Activated CD4-positive, CD25-positive, alpha-beta regulatory T cell treated with anti-CD3 and anti-CD28 coated beads, Interleukin-2, amount 50 U/mL, for 72 hours (primary cell): Measurements from ENCODE around the gene CELSR3.

Experiments used
- DNase-seq: peaks from one replicate; pipeline ENCODE4 v3.0.0; 2021

Gene CELSR3

GRCh38 chr3:48656841-48657281 lies 5.8 kb downstream of the CELSR3 start:
- DNase-seq, result peak; percentile 52

- DNase-seq, result peak; percentile 85
Observed at GRCh38 chr3:48656061-48656840, 6.4 kb downstream of the CELSR3 start.

GRCh38 chr3:48655606-48656005 lies 7.1 kb downstream of the CELSR3 start:
- peak; percentile 41 for DNase-seq

- no peak for DNase-seq
Observed at GRCh38 chr3:48655063-48655462, 7.6 kb downstream of the CELSR3 start.

- no peak for DNase-seq
Observed at GRCh38 chr3:48652923-48653715, 9.6 kb downstream of the CELSR3 start.

GRCh38 chr3:48651771-48652170 lies 10.9 kb downstream of the CELSR3 start:
- no peak for DNase-seq

- no peak for DNase-seq
Observed at GRCh38 chr3:48650723-48651122, 12.0 kb downstream of the CELSR3 start.

GRCh38 chr3:48648188-48648850 lies 14.4 kb downstream of the CELSR3 start:
- no peak for DNase-seq

- no peak for DNase-seq
Observed at GRCh38 chr3:48647714-48648113, 15.0 kb downstream of the CELSR3 start.

- DNase-seq, result no peak
Observed at GRCh38 chr3:48644898-48645760, 17.6 kb downstream of the CELSR3 start.

- no peak for DNase-seq
Observed at GRCh38 chr3:48642605-48643004, 20.1 kb downstream of the CELSR3 start.

- no peak for DNase-seq
Observed at GRCh38 chr3:48641396-48641795, 21.3 kb downstream of the CELSR3 start.

GRCh38 chr3:48639944-48640606 lies 22.6 kb downstream of the CELSR3 start:
- DNase-seq, result no peak

- DNase-seq, result no peak
Observed at GRCh38 chr3:48637305-48637704, 25.4 kb downstream of the CELSR3 start.

- DNase-seq, result no peak
Observed at GRCh38 chr3:48636149-48636655, 26.5 kb downstream of the CELSR3 start.

- DNase-seq, result peak; percentile 95
Observed at GRCh38 chr3:48635222-48636021, 27.3 kb downstream of the CELSR3 start, which contains the start of gene SLC26A6. Gene SLC26A6, minus strand, starts transcription at chr3:48635461. Its CDS starts 68 bp downstream, at chr3:48635393.

GRCh38 chr3:48634661-48635221 lies 27.9 kb downstream of the CELSR3 start:
- DNase-seq, result peak; percentile 56

GRCh38 chr3:48633743-48634142 lies 28.9 kb downstream of the CELSR3 start:
- DNase-seq, result no peak

GRCh38 chr3:48633256-48633655 lies 29.4 kb downstream of the CELSR3 start:
- DNase-seq, result no peak
